ENCODE measurements around the gene HELZ2. TPM values are rescaled to one million over a fixed set of nuclear protein-coding genes. Genes with fewer than 3 reads are reported as not detected.

HELZ2 gene
- total RNA-seq, 3 donors from 2014 or later = 35.4 to 49.3 (median 36.2) TPM

DNA sequence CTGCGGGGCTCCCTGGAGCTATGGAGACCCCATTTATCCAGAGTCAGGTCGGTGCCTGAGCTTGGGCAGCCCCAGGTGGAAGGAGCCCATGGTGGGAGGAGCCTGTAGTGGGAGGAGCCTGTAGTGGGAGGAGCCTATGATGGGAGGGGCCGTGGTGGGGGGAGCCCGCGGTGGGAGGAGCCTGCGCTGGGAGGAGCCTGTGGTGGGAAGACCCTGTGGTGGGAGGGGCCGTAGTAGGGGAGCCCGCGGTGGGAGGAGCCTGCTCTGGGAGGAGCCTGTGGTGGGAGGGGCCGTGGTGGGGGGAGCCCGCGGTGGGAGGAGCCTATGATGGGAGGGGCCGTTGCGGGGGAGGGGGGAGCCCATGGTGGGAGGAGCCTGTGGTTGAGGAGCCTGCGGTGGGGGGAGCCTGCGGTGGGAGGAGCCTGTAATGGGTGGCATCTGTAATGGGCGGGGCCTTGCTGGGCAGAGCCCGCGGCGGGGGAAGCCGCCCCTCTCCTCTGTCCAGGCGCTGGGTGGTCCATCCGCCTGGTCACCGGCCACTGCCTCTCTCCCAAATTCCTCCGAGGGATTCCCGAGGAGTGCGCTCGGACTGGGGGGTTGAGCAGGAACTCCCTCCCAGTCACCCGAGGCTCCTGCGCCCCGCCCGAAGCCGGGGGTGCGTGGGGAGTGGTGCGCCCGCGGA lies 20.6 kb downstream of the HELZ2 start:
- Histone ChIP-seq H3K4me3 (no peak overlapping the region), H3K9me3 (no peaks in the 10 kb centered on the region), H3K4me1 (ENCODE audit: low read depth) (no peaks in the 10 kb centered on the region), H3K36me3 (ENCODE audit: low read depth) (no peaks in the 10 kb centered on the region)
- TF ChIP-seq, protein P1, sequence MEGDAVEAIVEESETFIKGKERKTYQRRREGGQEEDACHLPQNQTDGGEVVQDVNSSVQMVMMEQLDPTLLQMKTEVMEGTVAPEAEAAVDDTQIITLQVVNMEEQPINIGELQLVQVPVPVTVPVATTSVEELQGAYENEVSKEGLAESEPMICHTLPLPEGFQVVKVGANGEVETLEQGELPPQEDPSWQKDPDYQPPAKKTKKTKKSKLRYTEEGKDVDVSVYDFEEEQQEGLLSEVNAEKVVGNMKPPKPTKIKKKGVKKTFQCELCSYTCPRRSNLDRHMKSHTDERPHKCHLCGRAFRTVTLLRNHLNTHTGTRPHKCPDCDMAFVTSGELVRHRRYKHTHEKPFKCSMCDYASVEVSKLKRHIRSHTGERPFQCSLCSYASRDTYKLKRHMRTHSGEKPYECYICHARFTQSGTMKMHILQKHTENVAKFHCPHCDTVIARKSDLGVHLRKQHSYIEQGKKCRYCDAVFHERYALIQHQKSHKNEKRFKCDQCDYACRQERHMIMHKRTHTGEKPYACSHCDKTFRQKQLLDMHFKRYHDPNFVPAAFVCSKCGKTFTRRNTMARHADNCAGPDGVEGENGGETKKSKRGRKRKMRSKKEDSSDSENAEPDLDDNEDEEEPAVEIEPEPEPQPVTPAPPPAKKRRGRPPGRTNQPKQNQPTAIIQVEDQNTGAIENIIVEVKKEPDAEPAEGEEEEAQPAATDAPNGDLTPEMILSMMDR (IDR thresholded peaks at IDR 0.05) = no peak
- ATAC-seq (peak; percentile 87), DNase-seq (peak; percentile 79 to 90 (median 82))
- intact Hi-C loops (cut with DNase I, micrococcal nuclease) = no loop called here

DNA sequence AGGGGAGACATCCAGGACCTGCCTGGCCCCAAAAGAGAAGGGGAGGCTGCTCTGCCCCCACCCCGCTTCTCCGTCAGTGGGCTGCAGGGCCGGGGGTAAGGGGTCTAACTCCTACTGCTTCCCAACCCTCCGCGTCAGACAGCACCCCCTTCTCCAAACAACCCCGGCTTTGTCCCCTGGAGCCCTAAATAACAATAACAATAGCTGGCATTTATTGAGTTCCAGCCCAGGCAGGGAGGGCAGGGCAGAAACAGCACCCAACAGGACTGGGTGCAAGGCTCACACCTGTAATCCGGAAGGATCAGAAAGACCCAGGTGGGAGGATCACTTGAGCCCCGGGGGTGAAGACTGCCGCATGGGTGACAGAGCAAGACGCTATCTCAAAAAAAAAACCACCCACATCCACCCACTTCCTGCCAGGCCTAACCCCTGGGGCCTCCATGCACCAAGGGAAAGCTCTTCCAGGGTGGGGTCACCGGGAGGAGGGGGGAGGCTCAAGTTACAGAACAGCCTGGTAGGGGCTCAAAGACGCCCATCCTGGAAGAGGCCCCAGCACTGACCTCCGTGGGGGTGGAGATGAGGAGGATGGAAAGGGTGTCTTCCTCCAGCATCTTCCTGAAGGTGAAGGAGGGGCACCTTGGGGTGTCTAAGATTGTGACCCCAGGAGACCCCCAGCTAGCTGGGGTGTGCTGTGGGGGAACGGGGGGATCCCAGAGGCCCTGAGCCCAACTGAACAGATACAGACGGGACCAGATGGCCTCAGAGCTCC lies 21.4 kb downstream of the HELZ2 start:
- Histone ChIP-seq H3K36me3 (ENCODE audit: low read depth) (no peaks in the 10 kb centered on the region), H3K9me3 (no peaks in the 10 kb centered on the region), H3K4me1 (ENCODE audit: low read depth) (no peaks in the 10 kb centered on the region), H3K4me3 (no peak overlapping the region)
- DNase-seq (no peak), ATAC-seq (peak; percentile 18)
- intact Hi-C loops (cut with DNase I, micrococcal nuclease) = no loop called here
- TF ChIP-seq, protein P1 (IDR thresholded peaks at IDR 0.05) = no peak

DNA sequence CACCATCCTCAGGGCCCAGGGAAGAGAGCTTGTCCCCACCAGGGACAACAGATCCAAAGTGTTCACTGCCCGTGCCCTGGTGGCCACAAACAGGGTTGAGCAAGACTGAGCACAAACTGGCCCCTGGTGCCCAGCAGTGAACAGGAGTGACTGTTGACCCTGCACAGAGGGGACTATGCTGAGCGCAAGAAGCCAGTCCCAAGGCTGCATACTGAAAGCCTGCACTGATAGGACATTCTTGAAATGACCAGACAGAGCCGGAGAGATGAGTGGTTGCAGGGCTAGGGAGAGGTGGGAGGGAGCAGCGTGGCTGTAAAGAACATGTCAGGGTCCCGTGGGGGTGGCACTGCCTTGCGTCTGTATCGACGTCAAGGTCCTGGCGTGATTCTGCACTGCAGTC lies 23.0 kb downstream of the HELZ2 start:
- Histone ChIP-seq H3K4me1 (ENCODE audit: low read depth) (peaks cover 13% of the 10 kb centered on the region), H3K4me3 (no peak overlapping the region), H3K9me3 (no peaks in the 10 kb centered on the region), H3K36me3 (ENCODE audit: low read depth) (no peaks in the 10 kb centered on the region)
- ATAC-seq = no peak
- no peak for DNase-seq
- intact Hi-C loops (cut with DNase I, micrococcal nuclease) = no loop called here
- TF ChIP-seq, protein P1 (IDR thresholded peaks at IDR 0.05) = no peak

DNA sequence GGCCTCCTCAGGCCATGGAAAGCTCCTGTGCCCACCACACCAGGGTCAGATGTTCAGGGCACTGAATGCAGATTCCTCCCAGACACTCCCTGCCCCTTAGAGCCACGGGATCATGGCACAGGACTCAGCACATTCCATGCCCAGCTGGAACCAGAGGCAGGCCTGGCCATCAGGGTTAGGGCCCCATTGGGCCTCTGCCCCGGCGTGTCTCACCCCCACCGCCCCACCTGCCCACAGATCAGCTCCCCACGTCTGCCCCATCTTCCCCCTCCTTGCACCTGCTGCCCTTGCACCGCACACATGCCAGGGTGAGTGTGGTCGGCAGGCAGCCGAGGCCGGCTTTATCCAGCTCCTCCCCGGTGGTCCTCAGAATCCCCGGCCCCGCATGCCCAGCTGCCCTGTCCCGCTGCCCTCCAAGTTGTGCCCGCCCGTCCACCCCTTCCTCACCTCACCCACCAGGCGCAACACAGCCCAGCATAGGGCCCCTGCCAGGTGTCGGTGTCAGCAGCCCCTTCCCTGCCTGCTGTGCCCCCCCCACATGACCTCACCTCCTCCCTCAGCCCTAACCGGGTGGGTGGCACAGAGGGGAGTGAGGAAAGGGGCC lies 24.3 kb downstream of the HELZ2 start:
- TF ChIP-seq, protein P1 (IDR thresholded peaks at IDR 0.05) = no peak
- no peak for ATAC-seq
- Histone ChIP-seq H3K4me1 (ENCODE audit: low read depth) (peaks cover 24% of the 10 kb centered on the region), H3K9me3 (no peaks in the 10 kb centered on the region), H3K36me3 (ENCODE audit: low read depth) (no peaks in the 10 kb centered on the region), H3K4me3 (no peak overlapping the region)
- no peak for DNase-seq
- intact Hi-C loops (cut with DNase I, micrococcal nuclease) = no loop called here

DNA sequence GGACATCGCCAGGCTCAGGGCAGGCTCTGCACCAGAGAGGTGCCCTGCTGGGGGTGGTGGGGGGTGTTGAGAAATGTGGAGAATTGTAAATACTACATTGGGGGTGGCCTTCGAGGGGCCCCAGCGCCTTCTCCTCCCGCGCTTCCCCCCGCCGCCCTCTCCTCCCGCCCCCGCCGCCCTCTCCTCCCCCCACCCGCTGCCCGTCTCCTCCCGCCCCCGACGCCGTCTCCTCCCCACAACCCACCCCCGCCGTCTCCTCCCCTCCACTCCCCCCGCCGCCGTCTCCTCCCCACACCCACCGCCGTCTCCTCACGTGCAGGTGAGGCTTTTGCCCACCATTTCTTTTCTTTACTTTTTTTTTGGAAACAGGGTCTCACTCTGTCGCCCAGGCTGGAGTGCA lies 25.0 kb downstream of the HELZ2 start:
- Histone ChIP-seq H3K36me3 (ENCODE audit: low read depth) (no peaks in the 10 kb centered on the region), H3K9me3 (no peaks in the 10 kb centered on the region), H3K4me3 (no peak overlapping the region), H3K4me1 (ENCODE audit: low read depth) (peaks cover 32% of the 10 kb centered on the region)
- intact Hi-C loops (cut with DNase I, micrococcal nuclease) = no loop called here
- TF ChIP-seq, protein P1 (IDR thresholded peaks at IDR 0.05) = no peak
- no peak for DNase-seq
- no peak for ATAC-seq

Measured in mucosa of descending colon (tissue), 3 donors.